OCI-M2 (cell line): ENCODE results near the gene RNF144A.

Experiments
- DNase-seq: peaks from one replicate; lab custom pipeline; 2025; ENCODE audit not compliant: unreplicated experiment; lab: John Stamatoyannopoulos, UW

RNF144A gene

GRCh38 chr2:7040547-7040946 is 123.3 kb downstream of the RNF144A start:
- no peak for DNase-seq

GRCh38 chr2:7041421-7041820 is 124.2 kb downstream of the RNF144A start:
- DNase-seq = no peak

- no peak for DNase-seq
Measured at GRCh38 chr2:7043690-7044089, 126.5 kb downstream of the RNF144A start.

GRCh38 chr2:7044253-7045250 is 127.3 kb downstream of the RNF144A start:
- DNase-seq = no peak

DNA sequence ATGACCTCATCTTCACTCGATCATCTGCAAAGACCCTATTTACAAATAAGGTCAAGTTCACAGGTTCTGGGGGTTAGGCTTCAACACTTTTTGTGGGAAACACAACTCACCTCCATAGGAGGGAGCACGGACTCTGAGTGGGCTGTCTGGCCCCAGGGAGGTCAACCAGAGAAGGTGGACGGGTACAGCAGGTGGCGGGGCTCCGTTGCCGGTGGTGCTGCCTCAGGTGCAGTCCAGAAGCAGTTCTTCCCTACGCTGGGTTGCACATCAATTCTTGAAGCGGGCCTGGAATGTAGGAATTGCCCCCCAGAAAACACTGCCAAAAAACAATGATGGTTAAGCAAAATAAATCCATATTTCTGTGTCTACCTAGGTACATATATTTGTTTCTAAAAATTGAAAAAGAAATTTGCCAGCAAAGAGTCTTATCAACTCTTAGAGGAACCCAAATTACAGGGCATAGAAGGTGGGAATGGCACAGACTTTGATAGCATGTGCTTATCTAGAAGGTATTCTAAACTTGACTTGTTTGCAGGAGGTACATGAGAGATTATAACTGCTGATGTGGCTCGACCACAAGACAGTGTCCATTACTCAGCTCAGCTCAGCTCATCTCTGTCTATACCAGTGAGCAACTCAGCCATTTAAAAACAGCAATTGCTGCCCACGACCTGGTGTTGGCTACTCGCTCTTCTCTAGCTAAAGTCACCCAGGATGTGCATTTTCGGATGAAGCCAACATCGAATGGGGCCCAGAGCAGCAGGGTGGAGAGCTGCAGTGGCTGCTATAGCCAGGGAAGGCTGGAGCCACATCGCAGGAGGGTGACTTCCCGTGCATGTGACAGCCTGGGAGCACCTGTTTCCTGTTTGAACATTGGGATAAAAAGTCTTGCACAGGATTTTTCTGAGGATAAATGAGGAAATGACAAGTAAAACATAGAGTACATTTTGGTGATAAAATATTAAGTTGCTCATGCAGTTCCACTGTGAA is 128.7 kb downstream of the RNF144A start:
- no peak for DNase-seq

DNA sequence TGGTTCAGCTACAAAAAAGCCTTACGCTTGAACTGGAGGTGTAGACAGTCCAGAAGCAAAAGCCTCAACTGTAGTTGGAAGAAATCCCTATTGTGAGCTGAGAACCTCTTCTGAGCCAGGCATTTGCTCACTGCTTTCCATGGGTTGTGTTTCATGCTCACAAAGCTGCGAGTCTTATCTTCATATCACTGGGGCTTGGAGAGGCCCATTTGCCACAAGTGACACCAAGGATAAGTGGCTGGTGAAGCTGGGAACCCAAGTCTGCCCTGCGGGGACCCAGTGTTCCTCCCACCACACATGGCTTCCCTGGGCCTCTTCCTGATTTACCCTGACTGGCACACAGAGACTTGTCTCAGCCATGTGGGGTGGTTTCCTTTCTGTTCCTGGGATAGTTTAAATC is 130.4 kb downstream of the RNF144A start:
- no peak for DNase-seq

GRCh38 chr2:7048762-7049294 is 131.6 kb downstream of the RNF144A start:
- DNase-seq = no peak

GRCh38 chr2:7052404-7052803 is 135.2 kb downstream of the RNF144A start:
- DNase-seq = no peak

GRCh38 chr2:7053650-7054265 is 136.5 kb downstream of the RNF144A start:
- no peak for DNase-seq

GRCh38 chr2:7057865-7058400 is 140.7 kb downstream of the RNF144A start:
- no peak for DNase-seq

GRCh38 chr2:7060156-7060555 is 142.9 kb downstream of the RNF144A start:
- DNase-seq = no peak

DNA sequence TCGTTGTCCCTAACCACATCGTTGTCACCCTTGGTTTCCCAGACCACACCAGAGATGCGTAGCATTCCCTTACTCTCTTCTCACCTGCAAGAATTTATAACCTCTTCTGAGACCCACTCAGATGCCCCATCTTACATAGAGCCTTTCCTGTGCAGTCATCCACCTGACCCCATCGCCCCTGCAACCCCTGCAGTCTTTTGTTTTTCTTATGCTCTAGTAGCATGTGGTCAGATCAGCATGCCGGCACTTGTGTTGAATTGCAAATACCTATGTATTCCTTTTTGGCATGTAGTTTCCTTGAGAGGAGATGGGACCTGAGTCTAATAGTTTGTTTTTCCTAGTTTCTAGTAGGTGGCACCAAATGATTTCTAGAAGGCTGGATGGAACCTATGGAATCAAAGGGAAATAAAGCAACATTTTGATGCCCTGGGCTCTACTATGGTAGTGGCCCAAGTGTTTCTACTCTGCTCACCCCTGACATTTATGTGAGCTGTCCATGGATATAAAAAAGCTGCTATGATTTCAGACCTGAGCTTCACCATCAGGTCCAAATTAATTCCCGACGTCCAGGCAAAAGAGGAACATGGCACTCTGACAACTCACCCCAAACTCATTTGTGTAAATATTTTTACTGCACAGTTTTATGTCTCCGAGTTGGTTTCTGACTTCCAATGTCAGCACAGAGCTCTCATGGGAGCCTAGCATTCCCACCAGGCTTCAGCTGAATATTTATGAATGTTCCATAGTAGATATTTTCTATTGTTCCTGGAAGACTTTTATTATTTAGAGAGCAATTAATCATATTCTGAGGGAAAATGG is 143.6 kb downstream of the RNF144A start:
- no peak for DNase-seq

DNA sequence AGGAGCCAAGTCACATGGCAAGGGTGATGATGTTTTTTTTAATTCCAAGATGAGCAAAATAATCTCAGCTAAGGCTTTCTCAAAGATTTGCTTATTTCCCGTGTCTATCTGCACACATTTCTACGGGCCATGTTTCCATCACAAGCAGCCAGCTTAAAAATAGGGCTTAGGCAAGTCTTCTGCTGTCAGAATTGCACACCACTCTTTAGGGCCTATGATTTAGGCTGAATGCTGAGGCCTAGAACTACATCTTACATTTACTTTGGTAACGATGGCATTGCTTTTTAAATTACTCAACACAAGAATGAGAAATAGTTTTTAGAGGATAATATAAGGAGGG is 144.2 kb downstream of the RNF144A start:
- no peak for DNase-seq

DNA sequence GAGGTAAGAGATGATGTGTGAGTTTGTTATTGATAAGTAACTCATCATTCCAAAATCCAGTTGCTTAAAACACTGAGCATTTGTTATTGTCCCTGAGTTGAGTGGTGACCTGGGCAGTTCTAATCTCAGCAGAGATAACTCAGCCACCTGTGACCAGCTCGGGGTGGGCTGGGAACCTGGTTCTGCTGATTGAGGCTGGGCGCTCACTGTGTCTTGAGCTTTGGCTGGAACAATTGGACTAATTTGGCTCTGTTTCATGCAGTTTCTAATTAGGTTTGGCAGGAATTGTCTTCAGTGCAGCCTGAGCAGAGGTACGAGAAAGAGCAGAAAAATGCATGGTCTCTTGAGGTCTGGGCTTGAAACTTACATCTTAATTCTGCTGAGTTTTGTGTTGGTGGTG is 144.7 kb downstream of the RNF144A start:
- DNase-seq = no peak

GRCh38 chr2:7063789-7064188 is 146.6 kb downstream of the RNF144A start:
- no peak for DNase-seq

- DNase-seq = no peak
Measured at GRCh38 chr2:7068457-7068856, 151.2 kb downstream of the RNF144A start.

DNA sequence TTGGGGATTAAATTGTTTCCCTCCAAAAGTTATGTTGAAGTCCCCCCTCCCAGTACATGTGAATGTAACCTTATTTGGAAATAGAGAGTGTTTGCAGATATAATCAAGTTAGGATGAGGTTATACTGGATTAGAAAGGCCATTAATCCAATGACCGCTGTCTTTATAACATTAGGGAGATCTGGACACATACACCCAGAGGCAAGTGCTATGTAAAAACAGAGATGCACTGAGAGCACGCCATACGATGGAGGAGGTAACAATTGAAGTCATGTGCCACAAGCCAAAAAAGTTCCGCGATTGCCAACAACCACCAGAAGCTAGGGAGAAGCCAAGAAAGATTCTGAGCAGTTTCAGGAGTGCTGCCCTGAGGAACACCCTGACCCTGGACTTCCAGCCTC is 153.3 kb downstream of the RNF144A start:
- DNase-seq = no peak

DNA sequence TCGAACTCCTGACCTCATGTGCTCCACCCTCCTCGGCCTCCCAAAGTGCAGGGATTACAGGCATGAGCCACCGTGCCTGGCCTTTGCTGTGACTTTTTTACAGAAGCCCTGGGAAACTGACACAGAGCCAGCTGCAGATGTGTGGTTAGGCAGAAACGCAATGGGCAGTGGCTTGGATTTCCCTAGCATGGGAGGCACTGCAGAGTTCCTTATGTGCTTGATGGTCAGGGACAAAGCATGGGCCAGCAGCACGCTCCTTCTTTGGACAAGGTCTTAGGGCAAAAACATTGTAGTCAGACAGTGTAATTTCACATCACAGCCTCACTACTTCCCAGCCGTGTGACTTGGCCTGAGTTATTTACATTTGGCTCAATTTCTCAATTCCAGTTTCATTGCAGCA is 153.9 kb downstream of the RNF144A start:
- no peak for DNase-seq

- DNase-seq = no peak
Measured at GRCh38 chr2:7071916-7072556, 154.8 kb downstream of the RNF144A start.
